Activated CD4-positive, alpha-beta T cell treated with anti-CD3 and anti-CD28 coated beads, Interleukin-2, amount 50 U/mL, for 48 hours (primary cell): Measurements from ENCODE around the gene FBXL13.
"Not testable (repeated sequence)": the region's sequence is repeated elsewhere in the genome, so short reads cannot be mapped to it uniquely, and the experiment has no call there.

ENCODE experiments used
- DNase-seq, 2 experiments: peaks; one replicate each; pipeline ENCODE4 v3.0.0-alpha.2; 2020

The FBXL13 gene

GRCh38 chr7:103074519-103075336 lies at the start of gene FBXL13, which contains the start of gene ARMC10:
Gene FBXL13 (minus strand): TSS chr7:103074796.
Gene ARMC10 (plus strand): TSS chr7:103075140. CDS start chr7:103075273, 133 bp downstream.
- peak; percentile 90 to 92 for DNase-seq

DNA sequence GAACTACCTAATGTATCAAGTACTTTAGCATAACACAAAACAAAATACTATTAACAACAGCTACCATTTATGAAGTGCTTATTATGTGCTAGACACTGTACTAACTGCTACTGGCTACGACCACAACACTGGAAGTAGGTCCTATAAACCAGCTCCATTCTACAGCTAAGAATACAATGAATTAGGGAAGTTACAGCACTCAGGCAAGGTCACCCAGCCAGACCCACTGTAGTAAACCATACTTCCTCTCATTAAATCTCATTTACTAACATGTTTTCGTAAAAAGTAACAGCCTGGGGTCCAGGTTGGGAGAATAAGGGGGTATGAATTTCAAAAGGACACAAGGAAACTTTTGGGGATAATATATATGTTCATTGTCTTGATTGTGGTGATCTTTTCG lies 48.9 kb upstream of the FBXL13 start:
- no peak for DNase-seq

GRCh38 chr7:103121641-103122040 lies 47.0 kb upstream of the FBXL13 start:
- no peak for DNase-seq

DNA sequence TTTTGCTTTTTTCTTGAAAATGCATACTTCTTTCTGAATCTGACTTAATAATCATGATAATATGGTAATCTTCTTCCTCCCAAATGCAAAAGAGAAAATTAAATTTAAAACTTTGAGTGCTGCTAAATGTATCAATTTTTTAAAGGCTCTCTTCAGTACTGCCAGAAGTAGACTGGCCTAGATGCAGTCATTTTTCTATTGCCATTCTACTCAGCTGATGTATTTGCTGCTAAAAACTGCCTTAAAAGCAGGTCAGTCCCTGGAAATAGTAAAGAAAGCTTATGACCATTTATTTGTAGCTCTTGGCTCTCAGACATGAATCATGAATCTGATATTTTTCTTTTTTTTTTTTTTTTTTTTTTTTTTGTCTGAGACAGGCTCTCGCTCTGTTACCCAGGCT lies 45.8 kb upstream of the FBXL13 start:
- no peak for DNase-seq

- no peak for DNase-seq
Observed at GRCh38 chr7:103119791-103120291, 45.2 kb upstream of the FBXL13 start.

- DNase-seq, result no peak
Observed at GRCh38 chr7:103117465-103117864, 42.9 kb upstream of the FBXL13 start.

DNA sequence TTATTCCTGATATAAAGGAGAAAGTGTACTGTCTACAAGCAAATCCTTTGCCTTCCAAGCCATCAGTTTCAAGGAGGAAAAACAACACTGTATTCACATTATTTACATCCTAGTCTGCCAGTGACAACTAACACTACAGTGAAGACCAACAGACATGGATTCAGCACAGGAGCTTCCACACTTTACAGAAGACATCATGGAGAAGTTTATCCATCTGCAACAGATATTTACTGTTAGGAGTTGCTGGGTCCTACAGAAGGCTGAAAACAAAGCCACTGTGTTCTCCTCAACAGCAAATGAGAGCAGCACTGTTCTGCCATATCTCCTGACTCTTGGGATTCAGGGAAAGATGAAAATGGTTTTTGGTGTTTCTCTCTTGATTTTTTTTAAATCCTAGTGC lies 42.4 kb upstream of the FBXL13 start:
- no peak for DNase-seq

- no peak for DNase-seq
Observed at GRCh38 chr7:103116511-103116910, 41.9 kb upstream of the FBXL13 start.

DNA sequence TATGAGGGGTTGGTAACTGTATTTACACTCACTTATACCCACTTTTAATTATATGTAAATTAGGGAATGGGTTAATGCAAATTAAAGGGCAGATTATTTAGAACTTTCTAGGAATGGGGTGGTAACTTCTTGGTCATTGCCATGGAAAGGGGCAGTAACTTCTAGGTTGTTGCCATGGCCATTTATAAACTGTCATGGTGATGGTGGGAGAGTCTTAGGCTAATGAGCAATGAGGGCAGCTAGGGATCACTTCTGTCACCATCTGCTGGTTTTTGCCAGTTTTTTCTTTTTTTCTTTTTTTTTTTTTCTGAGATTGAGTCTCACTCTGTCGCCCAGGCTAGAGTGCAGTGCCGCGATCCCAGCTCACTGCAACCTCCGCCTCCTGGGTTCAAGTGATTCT lies 41.2 kb upstream of the FBXL13 start:
- no peak for DNase-seq

DNA sequence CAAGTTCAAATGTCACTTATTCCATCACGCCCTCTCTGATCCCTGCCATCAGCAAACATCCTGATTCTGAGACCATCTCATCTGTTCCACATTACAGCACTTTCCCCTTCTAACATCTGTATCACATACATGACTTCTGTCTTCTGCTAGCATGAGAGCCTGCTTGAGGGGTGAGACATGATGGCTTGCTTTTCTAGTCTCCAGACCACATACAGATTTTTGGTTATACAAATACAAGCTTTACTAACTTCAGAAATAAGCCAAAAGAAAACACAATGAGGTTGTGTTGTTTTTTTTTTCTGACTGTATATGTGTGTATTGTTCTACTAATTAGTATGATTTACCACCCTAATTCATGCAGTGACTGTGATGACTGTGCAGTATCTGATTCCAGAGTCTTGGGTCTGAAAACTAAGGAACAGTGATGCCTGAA lies 40.0 kb upstream of the FBXL13 start:
- no peak for DNase-seq

DNA sequence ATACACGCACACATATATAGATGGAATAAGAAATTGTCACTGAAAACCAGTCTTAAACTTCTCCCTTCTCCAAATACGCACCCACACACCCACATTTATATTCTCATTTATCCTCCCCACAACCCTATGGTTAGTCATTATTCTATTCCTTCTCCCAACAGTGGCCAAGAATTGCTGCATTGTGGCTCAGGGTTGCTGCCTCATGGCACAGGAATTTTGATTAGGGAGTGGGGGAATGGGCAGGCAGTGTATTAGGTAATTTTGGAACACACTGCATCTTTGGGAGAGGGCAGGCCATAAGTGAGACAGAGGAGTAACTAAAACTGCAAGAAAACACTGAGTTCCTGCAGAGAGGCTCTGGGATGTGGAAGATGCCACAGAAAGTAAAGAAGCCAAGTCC lies 38.6 kb upstream of the FBXL13 start:
- no peak for DNase-seq

GRCh38 chr7:103106703-103107070 lies 32.1 kb upstream of the FBXL13 start:
- not testable (repeated sequence) for DNase-seq

- no peak for DNase-seq
Observed at GRCh38 chr7:103106005-103106702, 31.6 kb upstream of the FBXL13 start.

DNA sequence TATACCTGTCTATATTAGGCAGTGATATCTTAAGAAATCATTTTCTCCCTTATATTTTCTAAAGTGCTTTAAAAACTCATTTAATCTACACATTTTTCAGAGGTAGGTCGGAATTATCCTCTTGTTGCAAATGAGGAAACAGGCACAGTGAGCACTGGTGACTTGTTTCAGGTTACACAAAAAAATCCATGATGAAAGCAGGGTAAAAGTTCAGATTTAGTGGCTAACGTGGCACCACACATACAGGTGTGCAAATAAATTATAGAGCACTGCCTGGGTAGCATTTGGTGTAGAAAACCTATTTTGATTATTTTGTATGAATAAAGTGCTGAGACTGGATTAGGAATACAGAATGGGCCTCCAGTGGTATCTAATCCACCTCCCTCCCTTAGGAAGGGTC lies 26.9 kb upstream of the FBXL13 start:
- no peak for DNase-seq

DNA sequence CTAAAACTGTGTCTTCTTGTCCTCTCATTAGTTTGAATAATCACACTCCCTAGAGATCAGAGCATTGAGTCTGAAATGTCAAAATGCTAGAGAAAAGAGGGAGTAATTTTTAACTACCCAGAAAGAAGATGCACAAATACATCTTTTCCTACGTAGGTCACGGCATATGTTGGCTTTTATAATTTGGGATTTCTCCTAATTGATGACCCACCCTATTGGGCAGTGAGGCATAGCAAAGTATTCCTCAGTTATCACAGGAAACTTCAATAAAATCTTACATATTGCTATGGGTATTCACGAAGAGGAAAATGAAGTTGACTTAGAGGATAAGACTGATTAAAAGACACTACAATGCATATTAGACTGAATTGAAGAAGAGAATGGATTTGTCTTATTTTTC lies 25.8 kb upstream of the FBXL13 start:
- DNase-seq, result no peak

DNA sequence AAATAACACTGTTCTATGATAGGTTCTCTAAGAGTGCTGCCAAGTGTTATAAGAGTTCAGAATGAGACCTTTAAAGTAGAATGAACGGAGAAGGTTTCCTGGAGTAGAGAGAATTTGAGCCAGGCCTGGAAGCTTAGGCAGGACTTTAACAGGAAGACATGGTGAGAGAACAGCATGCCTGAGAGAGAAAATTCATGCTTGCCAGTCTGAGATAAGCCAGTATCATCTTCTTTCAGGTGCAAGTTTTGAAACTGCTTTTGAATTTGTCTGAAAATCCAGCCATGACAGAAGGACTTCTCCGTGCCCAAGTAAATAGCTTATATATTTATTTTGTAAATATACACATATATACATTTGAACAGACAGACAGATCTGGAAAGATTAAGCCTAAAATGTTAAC lies 22.4 kb upstream of the FBXL13 start:
- DNase-seq, result no peak

GRCh38 chr7:103095558-103095957 lies 21.0 kb upstream of the FBXL13 start:
- not testable (repeated sequence) for DNase-seq

- DNase-seq, result no peak
Observed at GRCh38 chr7:103094102-103094501, 19.5 kb upstream of the FBXL13 start.

GRCh38 chr7:103093429-103093828 lies 18.8 kb upstream of the FBXL13 start:
- DNase-seq, result no peak

- DNase-seq, result not testable (repeated sequence)
Observed at GRCh38 chr7:103092321-103092720, 17.7 kb upstream of the FBXL13 start.

- DNase-seq, result no peak
Observed at GRCh38 chr7:103083210-103083609, 8.6 kb upstream of the FBXL13 start.

DNA sequence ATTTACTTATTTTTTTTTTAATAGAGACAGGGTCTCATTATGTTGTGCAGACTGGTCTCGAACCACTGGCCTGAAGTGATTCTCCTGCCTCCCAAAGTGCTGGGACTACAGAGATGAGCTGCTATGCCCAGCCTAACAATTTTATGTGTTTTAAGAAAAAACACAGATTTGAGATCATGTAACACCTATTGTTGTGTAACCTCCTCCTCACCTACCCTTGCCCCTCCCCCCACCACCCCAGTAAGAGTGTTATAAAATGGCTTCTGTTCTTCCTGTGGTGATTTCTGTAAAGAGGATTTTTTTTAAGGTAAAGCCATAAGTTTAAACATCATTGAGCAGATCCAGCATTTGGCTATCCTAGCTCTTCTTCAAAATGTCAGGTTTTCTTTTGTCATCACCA lies 7.9 kb upstream of the FBXL13 start:
- no peak for DNase-seq

DNA sequence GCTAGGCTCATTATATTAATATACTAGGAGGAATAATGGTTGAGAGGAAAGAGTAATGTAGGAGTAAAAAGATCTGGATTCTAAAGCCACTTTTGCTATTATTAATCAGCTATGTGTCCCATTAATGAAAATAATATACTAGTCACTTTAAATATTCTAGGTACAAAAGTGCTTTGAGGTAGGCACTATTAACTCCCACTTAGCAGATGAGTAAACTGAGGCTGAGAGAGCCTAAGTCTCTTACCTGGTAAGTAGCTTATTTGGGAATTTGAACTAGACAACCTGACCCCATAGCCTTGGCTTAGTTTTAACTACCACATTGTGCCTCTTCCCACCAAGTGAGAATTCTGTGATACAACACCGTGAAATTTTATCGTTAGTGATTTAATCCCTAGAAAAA lies 6.3 kb upstream of the FBXL13 start:
- no peak for DNase-seq

- no peak for DNase-seq
Observed at GRCh38 chr7:103079836-103080235, 5.2 kb upstream of the FBXL13 start.
